ENCODE results near the gene CSTB.
A peak's percentile ranks its signal among the peaks of the same experiment; 100 is the strongest.

The CSTB gene

DNA sequence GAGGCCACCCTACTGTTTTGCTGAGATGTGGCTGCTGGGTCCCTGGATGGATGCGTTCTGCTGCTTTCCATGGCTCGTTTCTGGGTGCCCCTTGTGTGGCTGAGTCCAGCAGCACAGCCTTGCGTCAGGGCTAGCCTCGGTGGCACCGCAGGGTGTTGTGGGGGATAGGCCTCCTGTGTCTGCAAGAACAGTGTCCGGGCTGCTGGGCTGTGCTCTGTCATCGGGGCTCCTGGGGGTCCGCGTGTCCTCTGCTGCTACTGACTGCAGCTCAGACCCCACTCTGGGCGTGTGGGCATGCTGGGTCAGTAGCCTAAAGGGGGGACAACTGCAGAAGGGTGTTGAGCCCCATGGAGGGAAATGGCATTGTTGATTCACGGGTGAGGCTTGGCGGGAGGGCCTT, 18.2 kb upstream of the CSTB start:
- TF ChIP-seq, protein P1, sequence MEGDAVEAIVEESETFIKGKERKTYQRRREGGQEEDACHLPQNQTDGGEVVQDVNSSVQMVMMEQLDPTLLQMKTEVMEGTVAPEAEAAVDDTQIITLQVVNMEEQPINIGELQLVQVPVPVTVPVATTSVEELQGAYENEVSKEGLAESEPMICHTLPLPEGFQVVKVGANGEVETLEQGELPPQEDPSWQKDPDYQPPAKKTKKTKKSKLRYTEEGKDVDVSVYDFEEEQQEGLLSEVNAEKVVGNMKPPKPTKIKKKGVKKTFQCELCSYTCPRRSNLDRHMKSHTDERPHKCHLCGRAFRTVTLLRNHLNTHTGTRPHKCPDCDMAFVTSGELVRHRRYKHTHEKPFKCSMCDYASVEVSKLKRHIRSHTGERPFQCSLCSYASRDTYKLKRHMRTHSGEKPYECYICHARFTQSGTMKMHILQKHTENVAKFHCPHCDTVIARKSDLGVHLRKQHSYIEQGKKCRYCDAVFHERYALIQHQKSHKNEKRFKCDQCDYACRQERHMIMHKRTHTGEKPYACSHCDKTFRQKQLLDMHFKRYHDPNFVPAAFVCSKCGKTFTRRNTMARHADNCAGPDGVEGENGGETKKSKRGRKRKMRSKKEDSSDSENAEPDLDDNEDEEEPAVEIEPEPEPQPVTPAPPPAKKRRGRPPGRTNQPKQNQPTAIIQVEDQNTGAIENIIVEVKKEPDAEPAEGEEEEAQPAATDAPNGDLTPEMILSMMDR (IDR thresholded peaks at IDR 0.05; ENCODE audit: low read depth, low read length): no peak

DNA sequence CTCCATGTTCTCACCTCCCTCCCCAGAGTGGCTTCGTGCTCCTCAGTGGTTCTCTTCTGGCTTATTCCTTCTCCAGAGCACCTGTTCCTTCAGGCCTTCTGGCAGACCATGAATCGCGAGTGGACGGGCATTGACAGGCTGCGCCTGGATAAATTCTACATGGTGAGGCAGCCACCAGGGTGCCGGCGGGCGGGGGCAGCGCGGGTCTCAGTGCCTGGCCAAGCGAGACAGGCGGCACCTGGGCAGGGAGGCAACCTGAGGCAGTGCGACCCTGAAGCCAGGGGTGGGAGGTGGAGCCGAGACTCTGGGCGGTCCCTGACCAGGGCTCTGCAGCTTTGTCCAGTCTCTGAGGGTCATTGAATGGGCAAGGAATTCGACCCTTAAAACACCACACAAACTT, 17.1 kb upstream of the CSTB start:
- DNase-seq (ENCODE audit: extremely low read depth, low read depth): no peak
- TF ChIP-seq, protein P1 (IDR thresholded peaks at IDR 0.05; ENCODE audit: low read depth, low read length): no peak

More for the DNA sequence above, 18.2 kb upstream of the CSTB start:
- no peak for DNase-seq (ENCODE audit: extremely low read depth, low read depth)

DNA sequence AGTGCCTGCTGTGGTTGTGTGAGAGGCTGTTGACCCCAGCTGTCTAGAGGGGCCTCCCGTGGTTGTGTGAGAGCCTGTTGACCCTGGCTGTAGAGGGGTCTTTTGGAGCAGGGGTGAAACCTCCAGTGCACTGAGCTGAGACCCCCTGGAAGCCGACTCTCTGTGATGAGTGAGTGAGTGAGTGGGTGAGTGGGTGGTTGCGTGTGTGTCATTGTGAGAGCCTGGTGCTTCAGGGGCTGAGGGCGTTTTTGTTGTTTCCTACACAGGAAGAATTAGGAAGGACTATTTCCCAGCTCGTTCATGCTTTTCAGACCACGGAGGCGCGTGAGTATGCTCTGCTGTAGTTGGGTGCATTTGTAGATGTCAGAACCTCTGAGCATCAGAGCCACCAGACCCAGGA, 16.3 kb upstream of the CSTB start:
- TF ChIP-seq, protein P1 (IDR thresholded peaks at IDR 0.05; ENCODE audit: low read depth, low read length): no peak
- no peak for DNase-seq (ENCODE audit: extremely low read depth, low read depth)

DNA sequence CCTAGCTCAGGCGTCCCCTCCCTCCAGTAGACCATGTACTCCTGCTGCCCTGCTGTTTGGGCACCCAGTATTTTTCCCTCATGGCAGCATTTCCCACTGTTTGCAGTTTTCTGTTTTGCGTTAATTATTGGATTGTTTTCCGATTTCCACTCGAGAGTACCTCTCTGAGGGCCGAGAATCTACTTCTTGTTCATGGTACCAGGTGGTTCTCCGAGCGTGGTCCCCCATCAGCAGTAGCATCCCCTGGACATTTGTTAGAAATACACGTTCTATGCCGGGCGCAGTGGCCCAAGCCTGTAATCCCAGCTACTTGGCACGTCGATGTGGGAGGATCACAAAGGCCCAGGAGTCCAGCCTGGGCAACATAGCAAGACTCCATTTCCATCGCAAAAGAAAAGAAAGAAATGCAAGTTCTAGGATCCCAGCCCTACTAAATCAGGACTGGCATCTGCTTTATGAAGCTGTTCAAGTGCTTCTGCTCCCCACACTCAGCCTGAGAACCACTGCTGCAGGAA, 14.0 kb upstream of the CSTB start:
- TF ChIP-seq, protein P1 (IDR thresholded peaks at IDR 0.05; ENCODE audit: low read depth, low read length): no peak
- no peak for DNase-seq (ENCODE audit: extremely low read depth, low read depth)

DNA sequence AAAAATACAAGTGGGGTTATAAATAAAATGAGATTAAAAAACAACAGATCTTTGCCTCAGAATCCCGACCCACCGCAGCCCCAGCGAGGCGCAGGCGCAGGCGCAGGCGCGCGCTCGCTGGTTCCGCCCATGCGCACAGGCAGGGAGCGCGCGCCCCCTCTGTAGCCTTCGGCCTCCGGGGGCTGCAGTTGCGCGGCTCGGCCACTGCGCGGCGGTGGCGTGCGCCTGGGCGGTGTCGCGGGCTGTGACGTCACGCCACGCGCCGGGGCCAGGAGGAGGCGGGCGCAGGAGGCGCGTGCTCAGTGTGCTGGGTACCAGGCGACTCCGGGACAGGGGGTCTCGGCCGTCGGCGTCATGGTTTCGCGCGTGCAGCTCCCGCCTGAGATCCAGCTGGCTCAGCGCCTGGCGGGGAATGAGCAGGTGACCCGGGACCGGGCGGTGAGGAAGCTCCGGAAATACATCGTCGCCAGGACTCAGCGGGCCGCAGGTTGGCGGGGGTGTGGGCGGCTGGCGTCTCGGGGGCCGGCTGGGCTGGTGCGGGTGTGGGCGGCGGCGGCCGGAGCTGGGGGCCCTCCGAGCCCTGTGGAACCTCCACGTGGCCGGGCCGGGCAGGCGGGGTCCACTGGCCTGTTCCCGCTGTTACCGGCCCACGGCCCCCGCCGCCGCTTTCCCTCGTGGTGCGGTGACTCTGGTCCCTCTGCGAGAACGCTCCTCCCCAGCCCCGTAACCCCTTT, 13.3 kb upstream of the CSTB start, which contains the start of gene RRP1:
Gene RRP1 (plus strand): TSS at position 302 of the 734 bp plus-strand sequence. CDS start 53 bp downstream, at position 355.
- DNase-seq (ENCODE audit: extremely low read depth, low read depth): peak; percentile 59
- TF ChIP-seq, protein P1 (IDR thresholded peaks at IDR 0.05; ENCODE audit: low read depth, low read length): peak; percentile 53

DNA sequence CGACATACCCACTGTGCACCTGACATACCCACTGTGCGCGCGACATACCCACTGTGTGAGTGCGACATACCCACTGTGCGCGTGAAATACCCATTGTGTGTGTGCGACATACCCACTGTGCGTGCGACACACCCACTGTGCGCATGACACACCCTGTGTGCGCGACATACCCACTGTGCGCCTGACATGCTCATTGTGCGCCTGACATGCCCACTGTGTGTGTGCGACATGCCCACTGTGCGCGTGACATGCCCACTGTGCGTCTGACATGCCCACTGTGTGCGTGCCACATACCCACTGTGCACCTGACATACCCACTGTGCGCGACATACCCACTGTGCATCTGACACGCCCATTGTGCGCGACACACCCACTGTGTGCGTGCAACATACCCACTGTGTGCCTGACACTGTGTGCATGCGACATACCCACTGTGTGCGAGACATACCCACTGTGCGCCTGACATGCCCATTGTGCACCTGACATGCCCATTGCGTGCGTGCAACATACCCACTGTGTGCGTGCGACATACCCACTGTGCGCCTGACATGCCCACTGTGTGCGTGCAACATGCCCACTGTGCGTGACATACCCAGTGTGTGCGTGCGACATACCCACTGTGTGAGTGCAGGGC, 10.8 kb upstream of the CSTB start:
- TF ChIP-seq, protein P1 (IDR thresholded peaks at IDR 0.05; ENCODE audit: low read depth, low read length): no peak
- DNase-seq (ENCODE audit: extremely low read depth, low read depth): no peak

DNA sequence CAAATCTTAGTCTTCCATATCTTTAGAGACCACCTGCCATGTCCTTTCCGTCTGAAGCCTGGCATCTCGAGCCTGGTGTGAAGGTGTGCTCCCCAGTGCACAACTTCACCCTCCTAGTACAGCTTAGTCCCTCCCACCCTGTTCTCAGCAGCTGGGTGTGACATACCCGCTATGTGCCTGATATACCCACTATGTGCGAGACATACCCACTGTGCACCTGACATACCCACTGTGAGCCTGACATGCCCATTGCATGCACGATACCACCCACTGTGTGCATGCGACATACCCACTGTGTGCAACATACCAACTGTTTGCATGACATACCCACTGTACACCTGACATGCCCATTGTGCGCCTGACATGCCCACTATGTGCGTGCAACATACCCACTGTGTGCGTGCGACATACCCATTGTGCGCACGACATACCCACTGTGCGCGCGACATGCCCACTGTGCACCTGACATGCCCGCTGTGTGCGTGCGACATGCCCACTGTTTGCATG, 10.2 kb upstream of the CSTB start:
- DNase-seq (ENCODE audit: extremely low read depth, low read depth): no peak
- TF ChIP-seq, protein P1 (IDR thresholded peaks at IDR 0.05; ENCODE audit: low read depth, low read length): no peak
